Urinary bladder (tissue), 4 donors: ENCODE measurements around the gene MARCKS. TPM values are rescaled to one million over a fixed set of nuclear protein-coding genes. Genes with fewer than 3 reads are reported as not detected.
"Not testable (repeated sequence)": the region's sequence is repeated elsewhere in the genome, so short reads cannot be mapped to it uniquely, and the experiment has no call there.

Experiments
- DNase-seq: peaks from one replicate; pipeline ENCODE4 v3.0.0-alpha.2; 2015; ENCODE audit errors: extremely low spot score
- H3K27ac ChIP-seq: one replicate; pipeline ENCODE4 v1.5.1; 2013; ENCODE audit warnings: low read depth, mild to moderate bottlenecking, moderate library complexity
- H3K36me3 ChIP-seq: one replicate; pipeline ENCODE4 v1.6.1; 2013; ENCODE audit warnings: mild to moderate bottlenecking, moderate library complexity; ENCODE audit not compliant: insufficient read depth
- H3K4me1 ChIP-seq: one replicate; pipeline ENCODE4 v1.6.1; 2013; ENCODE audit warnings: mild to moderate bottlenecking, moderate library complexity; ENCODE audit not compliant: insufficient read depth
- H3K4me3 ChIP-seq: one replicate; pipeline ENCODE4 v1.5.1; 2013; ENCODE audit warnings: low read depth, low read length
- WGBS: extraction: QIAGEN DNeasy Blood & Tissue Kit; methylation state at CpG from one replicate; pipeline ENCODE4 v1.1.7; 2013; 5-methylcytosine and 5-hydroxymethylcytosine counted together
- polyA plus RNA-seq: library from polyadenylated mRNA; stranded (reverse); fragments of 200-250 nt; gene quantifications from one replicate; pipeline ENCODE4 v1.2.3, GENCODE V29; 2013
- total RNA-seq: library from RNA; depleted of rRNA; stranded (reverse); fragments of >200 nt; gene quantifications from one replicate; pipeline ENCODE4 v1.2.3, GENCODE V29; 2014
- donor health status: healthy with polysubstance abuse.
- donor health status: healthy.

Gene MARCKS
- total and polyA plus RNA-seq, 2 donors = 22.1 to 193 TPM

DNA sequence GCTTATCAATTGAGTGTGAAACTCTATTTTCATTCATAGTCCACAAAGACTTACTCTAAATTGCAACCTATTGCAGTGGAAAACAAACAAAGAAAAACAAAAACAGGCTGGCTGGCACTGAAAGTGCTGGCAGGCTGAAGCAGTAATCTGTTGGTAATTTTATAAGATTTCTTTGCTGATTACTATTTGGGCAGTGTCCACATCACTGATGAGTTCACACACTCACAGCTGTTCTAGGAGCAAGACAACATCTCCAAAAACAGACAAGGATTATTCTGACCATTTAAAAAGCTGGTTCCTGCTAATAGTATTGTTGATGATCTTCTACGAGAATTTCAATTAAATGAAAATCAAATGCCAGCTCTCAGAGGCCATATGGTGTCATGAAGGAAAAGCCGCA is 26.9 kb downstream of the MARCKS start:
- no peak for DNase-seq
- no peaks in the 10 kb centered on the region for H3K36me3 ChIP-seq
- 85% methylated on average over 2 of the region's 2 CpGs for WGBS

DNA sequence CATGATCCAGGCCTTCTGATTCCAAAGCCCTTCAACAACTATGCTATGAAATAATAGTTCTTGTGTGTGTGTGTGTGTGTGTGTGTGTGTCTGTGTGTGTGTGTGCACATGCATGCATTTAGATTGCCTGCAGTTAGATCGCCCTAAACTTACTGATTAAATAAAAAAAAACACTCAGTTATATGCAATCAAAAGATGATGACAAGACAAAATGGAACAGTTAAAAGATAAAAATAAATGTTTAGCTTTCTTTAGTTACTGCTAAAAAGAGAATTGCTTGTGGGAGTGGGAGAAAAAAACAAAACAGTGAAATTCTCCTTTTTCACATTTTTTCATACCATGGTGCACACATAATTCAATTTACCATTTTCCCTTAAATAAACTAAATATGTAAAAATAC is 29.4 kb downstream of the MARCKS start:
- Histone ChIP-seq H3K36me3 (no peaks in the 10 kb centered on the region), H3K27ac (no peak overlapping the region), H3K4me1 (no peaks in the 10 kb centered on the region), H3K4me3 (no peak overlapping the region)
- WGBS = 90% methylated on average over 1 of the region's 1 CpG
- no peak for DNase-seq

More for the DNA sequence above, 26.9 kb downstream of the MARCKS start:
- Histone ChIP-seq H3K4me1 (no peaks in the 10 kb centered on the region), H3K4me3 (no peak overlapping the region), H3K27ac (no peak overlapping the region)

DNA sequence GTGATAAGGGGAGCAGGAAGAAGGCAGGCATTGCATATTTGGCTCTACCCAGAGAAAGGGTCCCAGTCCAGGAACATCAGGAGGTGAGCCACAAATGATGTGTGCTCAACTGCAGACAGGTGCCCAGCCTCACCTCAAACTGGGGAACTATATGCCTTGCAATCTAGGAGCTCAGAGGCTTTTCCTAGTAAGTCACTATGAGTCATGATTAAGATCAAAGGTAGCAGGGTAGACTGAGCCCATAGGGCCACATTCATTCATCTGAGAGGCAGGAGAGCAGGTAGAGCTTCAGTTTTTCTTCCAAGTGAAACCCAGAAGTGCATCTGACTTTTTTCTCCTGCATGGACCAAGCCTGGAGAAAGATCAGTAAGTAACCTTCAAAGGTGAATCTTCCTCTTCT is 31.3 kb downstream of the MARCKS start:
- Histone ChIP-seq H3K4me1 (no peaks in the 10 kb centered on the region), H3K27ac (no peak overlapping the region), H3K4me3 (no peak overlapping the region), H3K36me3 (no peaks in the 10 kb centered on the region)
- DNase-seq = no peak

DNA sequence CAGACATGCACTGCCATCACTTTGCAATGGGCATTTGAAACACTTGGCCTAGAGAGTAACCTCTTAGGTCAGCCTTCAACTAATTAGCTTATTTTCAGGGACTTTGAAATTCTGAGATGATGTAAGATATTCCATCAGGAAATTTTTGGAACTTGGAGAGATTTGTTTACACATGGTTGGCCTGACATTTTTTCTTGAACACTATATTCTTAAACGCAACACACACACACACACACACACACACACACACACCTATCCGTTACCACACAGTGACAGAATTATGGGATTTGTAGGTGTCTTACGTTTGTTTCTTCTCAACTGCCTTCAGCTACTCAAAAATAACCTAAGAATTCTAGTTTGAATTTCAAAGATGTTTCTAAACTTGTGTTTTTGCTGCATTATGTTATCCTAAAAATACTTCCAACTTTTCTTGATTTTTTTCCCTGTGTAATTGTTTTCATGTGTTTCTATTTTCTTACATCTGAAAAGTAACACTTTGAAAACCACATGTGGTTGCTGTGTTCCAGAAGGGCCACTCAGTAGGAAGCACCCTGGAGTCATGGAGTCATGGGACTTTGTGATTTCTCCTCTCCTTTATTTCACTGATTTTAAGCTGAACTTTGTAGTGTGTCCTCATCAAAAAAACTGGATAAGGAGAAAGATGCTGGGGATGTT is 31.9 kb downstream of the MARCKS start:
- Histone ChIP-seq H3K27ac (no peak overlapping the region), H3K4me1 (no peaks in the 10 kb centered on the region), H3K36me3 (no peaks in the 10 kb centered on the region), H3K4me3 (no peak overlapping the region)
- no peak for DNase-seq
- WGBS = 86% methylated on average over 3 of the region's 3 CpGs

DNA sequence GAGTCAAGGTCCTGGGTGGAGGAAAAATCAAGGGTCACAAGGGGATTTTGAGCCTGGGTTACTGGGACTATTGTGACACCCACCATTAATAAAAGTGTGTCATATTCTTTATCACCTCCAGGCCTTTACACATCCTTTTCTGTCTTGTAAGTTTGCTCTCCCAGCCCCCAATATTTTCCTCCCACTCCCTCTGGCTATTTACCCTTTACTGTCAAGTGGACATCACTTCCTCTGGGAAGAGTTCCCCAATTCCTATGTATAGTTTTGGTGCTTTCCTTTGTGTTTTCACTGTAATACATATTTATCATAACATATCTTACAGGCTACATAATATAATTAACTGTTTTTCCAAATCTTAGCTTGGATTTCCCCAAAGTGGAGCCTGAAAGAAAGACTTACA is 36.3 kb downstream of the MARCKS start:
- H3K4me3 ChIP-seq = no peak overlapping the region
- no peak for DNase-seq

DNA sequence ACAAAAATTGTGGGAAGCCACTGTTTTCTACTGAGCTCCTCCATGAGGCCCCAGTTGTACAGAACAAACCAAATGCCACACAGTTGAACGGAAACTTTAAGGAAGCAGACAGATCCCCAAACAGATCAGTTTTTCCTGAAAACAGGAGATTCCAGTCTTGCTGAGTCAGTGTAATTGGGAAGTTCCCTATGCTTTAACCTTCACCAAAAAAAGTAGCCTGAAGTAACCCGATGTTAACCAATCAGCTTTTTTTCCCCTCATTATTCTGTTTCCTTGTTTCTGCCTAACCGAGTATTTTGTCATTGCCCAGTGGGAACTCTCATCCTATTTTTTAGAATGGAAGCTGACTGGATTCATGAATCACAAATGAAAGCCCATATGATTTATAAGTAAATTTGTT is 36.7 kb downstream of the MARCKS start:
- H3K36me3 ChIP-seq = no peaks in the 10 kb centered on the region
- DNase-seq = no peak
- no peak overlapping the region for H3K27ac ChIP-seq
- H3K4me1 ChIP-seq = no peaks in the 10 kb centered on the region
- 79% methylated on average over 3 of the region's 3 CpGs for WGBS
- H3K4me3 ChIP-seq = no peak overlapping the region

More for the DNA sequence above, 36.3 kb downstream of the MARCKS start:
- H3K36me3 ChIP-seq = no peaks in the 10 kb centered on the region
- H3K27ac ChIP-seq = no peak overlapping the region
- no peaks in the 10 kb centered on the region for H3K4me1 ChIP-seq

DNA sequence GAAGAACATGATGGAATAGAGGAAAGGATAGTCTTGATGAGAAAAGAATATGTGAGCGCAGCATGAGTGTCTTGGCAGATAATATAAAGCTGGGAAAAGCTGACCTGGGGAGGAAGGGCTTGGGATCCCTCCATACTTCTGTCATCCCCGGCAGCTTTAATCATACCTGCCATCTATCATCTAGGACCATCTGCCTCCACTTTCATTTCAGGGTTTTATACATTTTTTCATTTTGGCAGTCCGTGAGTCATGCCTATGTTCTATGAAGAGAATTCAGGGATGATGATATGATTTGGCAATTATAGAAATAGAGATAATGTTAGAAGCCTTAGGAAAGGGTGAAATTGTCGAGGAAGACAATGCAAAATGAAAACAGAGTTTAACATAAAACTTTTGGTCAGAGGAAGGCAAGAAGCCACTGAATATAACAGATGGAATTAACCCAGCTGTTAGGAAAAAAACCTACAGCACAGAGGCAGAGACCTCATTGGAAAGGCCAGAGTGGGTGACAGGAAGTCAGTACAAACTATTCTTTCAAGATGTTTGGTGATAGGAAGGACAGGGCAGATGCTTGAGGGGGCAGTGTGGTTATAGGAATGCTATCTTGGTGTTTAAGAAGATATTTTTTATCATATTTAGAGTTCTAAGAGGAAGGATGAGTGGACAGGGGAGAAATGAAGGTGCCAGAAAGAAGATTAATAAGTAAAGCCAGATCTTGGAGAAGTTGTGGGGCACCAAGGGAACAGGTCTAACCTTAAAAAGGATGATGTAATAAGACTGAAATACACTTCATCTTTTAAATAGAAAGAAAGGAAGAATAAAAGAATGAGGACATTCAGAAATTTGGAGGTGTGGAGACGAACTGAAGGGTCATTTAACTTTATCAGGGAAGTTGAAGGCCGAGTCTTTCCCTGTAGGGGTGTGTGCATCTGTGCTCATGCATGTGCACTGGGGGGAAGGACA is 37.8 kb downstream of the MARCKS start:
- 67% methylated on average over 6 of the region's 6 CpGs for WGBS
- no peak for DNase-seq
- no peaks in the 10 kb centered on the region for H3K36me3 ChIP-seq
- H3K4me3 ChIP-seq = no peak overlapping the region
- no peaks in the 10 kb centered on the region for H3K4me1 ChIP-seq
- no peak overlapping the region for H3K27ac ChIP-seq

DNA sequence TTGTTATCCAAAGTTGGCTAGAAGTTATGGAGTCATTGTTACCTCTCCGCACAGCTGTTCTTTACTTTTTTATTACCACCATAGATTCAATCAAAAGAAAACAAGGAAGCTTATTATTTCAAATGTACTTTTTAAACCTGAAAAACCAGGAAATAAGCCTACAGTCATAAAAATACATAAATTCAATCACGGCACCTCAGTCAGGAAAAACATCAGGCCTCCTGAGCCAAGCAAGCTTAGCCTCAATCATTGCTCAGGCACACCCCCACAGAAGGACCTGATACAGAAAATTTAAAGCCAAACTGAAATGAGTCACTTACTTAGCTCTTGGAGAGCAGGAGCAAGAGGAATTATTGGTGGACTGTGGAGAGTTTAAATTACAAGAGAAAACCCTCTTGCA is 44.3 kb downstream of the MARCKS start:
- 70% methylated on average over 2 of the region's 2 CpGs for WGBS
- Histone ChIP-seq H3K4me3 (no peak overlapping the region), H3K4me1 (no peaks in the 10 kb centered on the region), H3K27ac (no peak overlapping the region), H3K36me3 (no peaks in the 10 kb centered on the region)
- no peak for DNase-seq

DNA sequence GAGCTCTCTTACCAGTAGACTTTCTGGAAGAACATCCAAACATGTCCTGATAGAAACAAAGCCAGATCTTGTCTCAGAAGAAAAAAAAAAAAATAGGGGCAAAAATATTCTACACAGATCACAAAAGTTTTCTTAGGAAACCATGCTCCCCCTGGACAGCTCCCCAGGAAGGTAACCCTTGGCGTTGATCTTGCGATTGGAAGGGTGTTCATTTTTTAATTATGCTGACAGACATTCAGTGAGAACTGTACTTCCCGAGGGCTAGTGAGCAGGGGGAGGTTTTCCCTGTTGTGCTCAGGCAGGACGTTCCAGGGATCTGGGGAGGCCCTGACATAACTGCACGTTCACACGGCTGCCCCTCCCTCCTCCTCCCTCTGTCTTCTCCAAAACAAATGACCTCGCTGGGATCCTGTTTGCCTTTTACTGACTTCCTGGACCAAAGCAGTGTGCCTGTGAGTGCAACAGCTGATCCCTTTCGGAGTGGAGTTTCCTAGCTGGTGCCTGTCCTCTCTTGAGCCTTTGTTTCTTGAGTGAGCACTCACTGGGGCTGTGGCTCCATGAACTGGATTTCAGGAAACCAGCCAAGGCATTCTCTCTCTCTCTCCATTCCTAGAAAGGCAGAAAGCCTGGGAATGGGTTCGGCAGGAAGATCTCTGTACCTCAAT is 46.7 kb downstream of the MARCKS start:
- Histone ChIP-seq H3K36me3 (no peaks in the 10 kb centered on the region), H3K27ac (no peak overlapping the region), H3K4me3 (no peak overlapping the region), H3K4me1 (no peaks in the 10 kb centered on the region)
- DNase-seq = peak; percentile 26
- WGBS = 25% methylated on average over 9 of the region's 9 CpGs

DNA sequence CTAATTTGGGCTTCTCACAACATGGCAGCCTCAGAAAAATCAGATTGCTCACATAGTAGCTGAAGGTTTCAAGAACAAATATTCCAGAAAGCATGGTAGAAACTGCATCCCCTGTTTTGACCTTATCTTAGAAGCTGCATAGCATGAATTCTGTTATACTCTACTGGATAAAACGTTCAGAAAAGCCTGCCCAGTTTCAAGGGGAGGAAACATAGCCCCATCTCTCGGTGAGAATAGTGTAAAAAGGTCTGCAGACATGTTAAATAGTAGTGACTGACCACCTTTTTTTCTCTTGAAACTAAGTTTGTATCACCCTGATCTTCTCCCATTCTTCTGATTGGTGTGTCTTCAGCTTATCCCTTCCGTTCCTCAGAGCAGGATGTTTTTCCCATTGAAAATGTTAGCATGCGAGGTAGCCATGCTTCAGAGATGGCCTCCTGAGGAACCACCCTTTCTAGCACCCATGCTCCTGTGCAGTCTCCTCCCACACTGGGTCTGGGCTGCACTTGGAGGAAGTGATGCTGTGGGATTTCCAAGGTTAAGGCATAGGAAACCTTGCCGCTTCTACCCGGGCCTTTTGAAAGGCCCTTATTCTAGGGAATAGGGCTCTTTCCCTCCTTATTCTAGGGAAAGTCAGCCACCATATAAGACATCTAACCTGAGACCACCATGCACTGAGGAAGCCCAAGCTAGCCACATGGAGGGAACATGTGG is 50.1 kb downstream of the MARCKS start:
- no peak overlapping the region for H3K27ac ChIP-seq
- no peak overlapping the region for H3K4me3 ChIP-seq
- WGBS = 81% methylated on average over 6 of the region's 6 CpGs
- DNase-seq = no peak
- no peaks in the 10 kb centered on the region for H3K36me3 ChIP-seq
- H3K4me1 ChIP-seq = no peaks in the 10 kb centered on the region

DNA sequence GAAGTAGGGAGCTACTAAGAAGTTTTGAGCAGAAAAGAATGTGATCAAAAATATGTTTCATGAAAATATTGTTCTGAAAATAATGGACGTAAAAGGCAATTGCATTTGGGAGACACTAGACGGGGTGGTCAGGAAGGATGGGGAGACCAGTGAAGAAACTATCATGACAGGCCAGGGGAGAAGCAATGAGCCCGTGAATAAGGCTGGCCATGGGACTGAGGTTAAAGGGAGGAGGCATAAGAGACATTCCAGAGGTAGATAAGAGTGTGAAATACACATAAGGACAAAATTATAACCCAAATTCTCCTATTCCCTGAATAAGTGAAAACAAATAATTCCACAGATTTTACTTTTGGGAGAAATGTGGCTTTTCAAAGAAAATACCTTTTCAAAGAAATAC is 51.7 kb downstream of the MARCKS start:
- 66% methylated on average over 3 of the region's 3 CpGs for WGBS
- Histone ChIP-seq H3K27ac (no peak overlapping the region), H3K36me3 (no peaks in the 10 kb centered on the region), H3K4me3 (no peak overlapping the region), H3K4me1 (no peaks in the 10 kb centered on the region)
- no peak for DNase-seq

DNA sequence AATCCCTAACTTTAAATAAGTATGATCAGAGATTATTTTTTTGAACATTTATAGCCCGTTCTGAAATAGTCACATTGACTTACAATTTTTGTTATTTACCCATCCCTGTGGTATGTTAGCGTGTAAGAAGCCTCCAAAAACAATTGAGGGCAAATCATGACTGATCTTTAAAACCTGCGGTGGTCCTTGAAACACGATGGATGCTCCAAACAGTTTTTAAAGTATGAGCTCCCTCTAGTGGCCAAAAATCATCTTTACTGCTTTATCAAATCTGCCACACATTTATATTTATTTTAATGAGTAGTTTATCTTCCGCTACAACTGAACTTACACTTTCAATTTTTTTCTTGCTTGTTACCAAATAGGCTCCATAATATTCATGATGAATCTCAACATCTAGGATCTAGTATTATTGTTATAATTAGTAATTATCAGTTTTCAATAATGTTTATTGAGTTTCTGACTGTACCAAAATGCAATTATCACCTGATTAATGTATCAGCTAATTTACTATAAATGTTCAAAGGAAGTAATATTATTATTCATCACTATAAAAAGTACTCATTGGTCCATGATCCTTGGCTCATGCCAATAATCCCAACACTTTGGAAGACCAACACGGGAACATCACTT is 52.2 kb downstream of the MARCKS start:
- Histone ChIP-seq H3K27ac (no peak overlapping the region), H3K4me1 (no peaks in the 10 kb centered on the region), H3K4me3 (no peak overlapping the region), H3K36me3 (no peaks in the 10 kb centered on the region)
- WGBS = 18% methylated on average over 6 of the region's 6 CpGs
- DNase-seq = peak; percentile 46

DNA sequence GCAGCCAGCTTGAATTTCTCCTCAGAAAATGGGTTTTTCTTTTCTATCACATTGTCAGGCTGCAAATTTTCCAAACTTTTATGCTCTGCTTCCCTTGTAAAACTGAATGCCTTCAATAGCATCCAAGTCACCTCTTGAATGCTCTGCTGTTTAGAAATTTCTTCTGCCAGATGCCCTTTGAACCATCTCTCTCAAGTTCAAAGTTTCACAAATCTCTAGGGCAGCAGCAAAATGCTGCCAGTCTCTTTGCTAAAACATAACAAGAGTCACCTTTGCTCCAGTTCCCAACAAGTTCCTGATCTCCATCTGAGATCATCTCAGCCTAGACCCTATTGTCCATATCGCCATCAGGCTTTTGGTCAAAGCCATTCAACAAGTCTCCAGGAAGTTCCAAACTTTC is 53.1 kb downstream of the MARCKS start:
- H3K4me1 ChIP-seq, H3K36me3 ChIP-seq, H3K4me3 ChIP-seq, DNase-seq, H3K27ac ChIP-seq: not testable (repeated sequence)
- 86% methylated on average over 1 of the region's 1 CpG for WGBS
